ENCODE data around the gene MUC2. TPM values are rescaled to one million over a fixed set of nuclear protein-coding genes. Genes with fewer than 3 reads are reported as not detected.

Gene MUC2
- polyA plus RNA-seq, 3 donors: not detected

- Histone ChIP-seq H3K4me3 (replicated peaks in 1 of 3; ENCODE audit: low read depth in 2 of 3, low read length in 3 of 3) (no peak overlapping the region), H3K79me2 (ENCODE audit: insufficient read depth, low read length) (no peaks in the 10 kb centered on the region), H3K27ac (ENCODE audit: low read depth in 1 of 2, low read length in 2 of 2) (no peak overlapping the region), H3K9ac (ENCODE audit: insufficient read depth, low read length, poor library complexity, severe bottlenecking) (no peak overlapping the region), H3K9me3 (replicated peaks in 1 of 2; ENCODE audit: control insufficient read depth in 1 of 2, insufficient read depth in 1 of 2, low read length in 2 of 2) (peaks cover 6 to 11% of the 10 kb centered on the region in 2 donors), H3K4me1 (ENCODE audit: control insufficient read depth in 1 of 2, insufficient read depth in 2 of 2, low read length in 2 of 2) (no peaks in the 10 kb centered on the region), H3K27me3 (ENCODE audit: control insufficient read depth in 2 of 2, insufficient read depth in 2 of 2, low read length in 2 of 2) (no peaks in the 10 kb centered on the region), H3K4me2 (replicated peaks; ENCODE audit: extremely low read depth, low read length, poor library complexity, severe bottlenecking) (no peak overlapping the region), H3K36me3 (replicated peaks in 1 of 2; ENCODE audit: control insufficient read depth in 1 of 2, insufficient read depth in 2 of 2, low read length in 2 of 2) (no peaks in the 10 kb centered on the region), H2AFZ (ENCODE audit: insufficient read depth, low read depth, low read length, poor library complexity, severe bottlenecking) (no peak overlapping the region), H4K20me1 (ENCODE audit: insufficient read depth, low read length) (no peaks in the 10 kb centered on the region)
- no peak for TF ChIP-seq CTCF (IDR thresholded peaks at IDR 0.05)
- H3K9me3 Mint-ChIP-seq: peaks cover 4 to 12% (median 8%) of the 10 kb centered on the region in 7 donors
- 86% methylated on average over 25 of the region's 28 CpGs for WGBS (ENCODE audit: insufficient coverage)
- H3K4me3 Mint-ChIP-seq: no peak overlapping the region
- intact Hi-C loops (cut with micrococcal nuclease): no loop called here
- DNase-seq: no peak
- no peaks in the 10 kb centered on the region for H3K36me3 Mint-ChIP-seq
- peaks cover 0 to 7% (median 6%) of the 10 kb centered on the region in 3 donors for H3K27me3 Mint-ChIP-seq (ENCODE audit: low read depth in 3 of 3)
- H3K4me1 Mint-ChIP-seq: no peaks in the 10 kb centered on the region
- H3K27ac Mint-ChIP-seq: no peak overlapping the region
Measured at GRCh38 chr11:1104411-1105182, 29.9 kb downstream of the MUC2 start.

DNA sequence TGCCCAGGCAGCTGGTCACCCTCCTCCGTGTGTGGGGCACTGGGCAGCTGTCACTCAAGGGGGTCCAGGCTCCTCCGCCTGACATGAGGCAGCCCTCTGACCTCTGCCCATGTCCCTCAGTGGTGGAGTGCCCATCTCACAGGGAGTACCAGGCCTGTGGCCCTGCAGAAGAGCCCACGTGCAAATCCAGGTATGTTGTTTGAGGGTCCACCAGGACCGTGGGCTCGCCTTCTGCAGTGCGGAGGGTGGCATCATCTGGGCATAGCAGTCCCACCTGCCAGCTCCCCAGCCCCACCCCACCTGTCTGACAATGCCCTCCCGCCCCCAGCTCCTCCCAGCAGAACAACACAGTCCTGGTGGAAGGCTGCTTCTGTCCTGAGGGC is 30.5 kb downstream of the MUC2 start:
- no peak for TF ChIP-seq CTCF (IDR thresholded peaks at IDR 0.05)
- H4K20me1 ChIP-seq (ENCODE audit: insufficient read depth, low read length): no peaks in the 10 kb centered on the region
- H3K4me1 Mint-ChIP-seq: no peaks in the 10 kb centered on the region
- H3K4me3 Mint-ChIP-seq: no peak overlapping the region
- H3K27ac ChIP-seq (ENCODE audit: low read depth in 1 of 2, low read length in 2 of 2): no peak overlapping the region
- no peaks in the 10 kb centered on the region for H3K4me1 ChIP-seq (ENCODE audit: control insufficient read depth in 1 of 2, insufficient read depth in 2 of 2, low read length in 2 of 2)
- peaks cover 0 to 9% (median 4%) of the 10 kb centered on the region in 7 donors for H3K9me3 Mint-ChIP-seq
- no peak overlapping the region for H3K9ac ChIP-seq (ENCODE audit: insufficient read depth, low read length, poor library complexity, severe bottlenecking)
- peaks cover under 1 to 5% of the 10 kb centered on the region in 2 donors for H3K9me3 ChIP-seq (replicated peaks in 1 of 2; ENCODE audit: control insufficient read depth in 1 of 2, insufficient read depth in 1 of 2, low read length in 2 of 2)
- no peak for DNase-seq
- no peaks in the 10 kb centered on the region for H3K36me3 Mint-ChIP-seq
- H3K27ac Mint-ChIP-seq: no peak overlapping the region
- no peaks in the 10 kb centered on the region for H3K79me2 ChIP-seq (ENCODE audit: insufficient read depth, low read length)
- intact Hi-C loops (cut with micrococcal nuclease): no loop called here
- no peak overlapping the region for H2AFZ ChIP-seq (ENCODE audit: insufficient read depth, low read depth, low read length, poor library complexity, severe bottlenecking)
- no peak overlapping the region for H3K4me2 ChIP-seq (replicated peaks; ENCODE audit: extremely low read depth, low read length, poor library complexity, severe bottlenecking)
- H3K36me3 ChIP-seq (replicated peaks in 1 of 2; ENCODE audit: control insufficient read depth in 1 of 2, insufficient read depth in 2 of 2, low read length in 2 of 2): no peaks in the 10 kb centered on the region
- no peak overlapping the region for H3K4me3 ChIP-seq (replicated peaks in 1 of 3; ENCODE audit: low read depth in 2 of 3, low read length in 3 of 3)
- 100% methylated on average over 6 of the region's 7 CpGs for WGBS (ENCODE audit: insufficient coverage)
- peaks cover 0 to 7% (median 6%) of the 10 kb centered on the region in 3 donors for H3K27me3 Mint-ChIP-seq (ENCODE audit: low read depth in 3 of 3)
- H3K27me3 ChIP-seq (ENCODE audit: control insufficient read depth in 2 of 2, insufficient read depth in 2 of 2, low read length in 2 of 2): no peaks in the 10 kb centered on the region

Measured in CD14-positive monocyte (primary cell).